Endothelial cell of umbilical vein (primary cell): ENCODE measurements around the gene FOXB1. TPM values are rescaled to one million over a fixed set of nuclear protein-coding genes. Genes with fewer than 3 reads are reported as not detected.

Source experiments
- BruUV-seq: library from RNA; stranded (reverse); fragments of 400-500 nt; replicated peaks from 2 replicates; lab custom pipeline; 2021; lab: Mats Ljungman, UMichigan
- CTCF ChIA-PET: fragments of 300-600, 350-600 bp; sonication (Branson Sonifier 250); formaldehyde crosslinking; loops from one replicate; lab custom pipeline; 2021; ENCODE audit warnings: antibody characterized with exemption, inconsistent platforms; lab: Charles Lee
- POLR2A ChIA-PET: fragments of 300-600, 350-600 bp; sonication (Branson Sonifier 250); formaldehyde crosslinking; loops from one replicate; lab custom pipeline; 2021; ENCODE audit warnings: antibody characterized with exemption, inconsistent platforms; lab: Charles Lee
- DNase-seq: peaks from one replicate; pipeline ENCODE4 v3.0.0-alpha.2; 2011; ENCODE audit warnings: low read depth, low spot score
- FAIRE-seq: peaks from 2 replicates; lab custom pipeline; 2011; peaks lifted over from hg19 to GRCh38; lab: Jason Lieb, UNC
- H2AFZ ChIP-seq: 2 replicates; pipeline ENCODE4 v1.6.0; 2012; ENCODE audit warnings: low read depth, low read length, control low read depth, inconsistent platforms
- H3K27ac ChIP-seq: 2 replicates; pipeline ENCODE4 v1.5.1; 2011; ENCODE audit warnings: low read depth, mild to moderate bottlenecking, control low read depth, low read length, moderate library complexity; ENCODE audit not compliant: insufficient read depth
- H3K27me3 ChIP-seq, 2 experiments: 2 replicates each; pipeline versions ENCODE4 v1.6.0 to v1.6.1; 2011; ENCODE audit warnings: low read length in 2 of 2, mixed read lengths in 1 of 2; ENCODE audit not compliant: control insufficient read depth in 2 of 2, insufficient read depth in 2 of 2
- H3K36me3 ChIP-seq, 2 experiments: 2 replicates in 1 of 2; 3 replicates in 1 of 2; pipeline ENCODE4 v1.5.1; 2011; ENCODE audit warnings: low read length in 2 of 2, mild to moderate bottlenecking in 1 of 2, moderate library complexity in 1 of 2; ENCODE audit not compliant: control insufficient read depth in 2 of 2, insufficient read depth in 2 of 2; ENCODE audit errors: extremely low read depth in 1 of 2
- H3K4me1 ChIP-seq: 3 replicates; pipeline ENCODE4 v1.5.1; 2011; ENCODE audit warnings: mild to moderate bottlenecking, low read length; ENCODE audit not compliant: control insufficient read depth, insufficient read depth; ENCODE audit errors: extremely low read depth
- H3K4me2 ChIP-seq: 2 replicates; pipeline ENCODE4 v1.6.1; 2011; ENCODE audit warnings: low read length, control low read depth, mixed read lengths; ENCODE audit not compliant: insufficient read depth
- H3K4me3 ChIP-seq, 3 experiments: fragments of 200-600 bp in 1 of 3; sonication (generic), shearing (Covaris generic) in 1 of 3; replicated peaks in 1 of 3; 2 replicates each; pipeline ENCODE4 v1.5.1; 2011 to 2016; ENCODE audit warnings: control low read depth in 3 of 3, low read length in 3 of 3, mild to moderate bottlenecking in 2 of 3, inconsistent platforms in 1 of 3, low read depth in 1 of 3, moderate library complexity in 1 of 3; ENCODE audit not compliant: insufficient read depth in 1 of 3
- H3K79me2 ChIP-seq: 2 replicates; pipeline ENCODE4 v1.6.0; 2012; ENCODE audit warnings: low read length, inconsistent platforms; ENCODE audit not compliant: control insufficient read depth, insufficient read depth
- H3K9ac ChIP-seq: replicated peaks from 2 replicates; pipeline ENCODE3; 2011; ENCODE audit warnings: low read length, control low read depth; ENCODE audit not compliant: insufficient read depth; ENCODE audit errors: extremely low read depth
- H3K9me1 ChIP-seq: replicated peaks from 3 replicates; pipeline ENCODE4 v1.6.0; 2011; ENCODE audit warnings: mild to moderate bottlenecking, low read length; ENCODE audit not compliant: control insufficient read depth, insufficient read depth; ENCODE audit errors: extremely low read depth
- H3K9me3 ChIP-seq: replicated peaks from 2 replicates; pipeline ENCODE4 v1.5.1; 2012; ENCODE audit warnings: low read length, inconsistent platforms; ENCODE audit not compliant: control insufficient read depth, insufficient read depth
- H4K20me1 ChIP-seq: replicated peaks from 2 replicates; pipeline ENCODE3; 2011; ENCODE audit warnings: mild to moderate bottlenecking, low read length; ENCODE audit not compliant: control insufficient read depth, insufficient read depth; ENCODE audit errors: extremely low read depth
- EZH2 ChIP-seq: IDR thresholded peaks from 2 replicates; pipeline ENCODE4 v1.6.1; 2012; ENCODE audit warnings: borderline replicate concordance, low read depth, mild to moderate bottlenecking, moderate library complexity, low read length, inconsistent platforms; ENCODE audit not compliant: severe bottlenecking
- FOS ChIP-seq: IDR thresholded peaks from 2 replicates; pipeline ENCODE4 v1.6.1; 2011; ENCODE audit warnings: mild to moderate bottlenecking, low read length, moderate library complexity, borderline replicate concordance; ENCODE audit not compliant: insufficient read depth
- GATA2 ChIP-seq: IDR thresholded peaks from 2 replicates; pipeline ENCODE4 v1.7.0; 2011; ENCODE audit warnings: low read depth, mild to moderate bottlenecking, moderate library complexity, mixed read lengths, low read length; ENCODE audit not compliant: insufficient read length, insufficient read depth
- JUN ChIP-seq: IDR thresholded peaks from 2 replicates; pipeline ENCODE4 v1.6.1; 2011; ENCODE audit warnings: borderline replicate concordance, low read depth; ENCODE audit not compliant: insufficient read length, insufficient read depth
- MYC ChIP-seq: IDR thresholded peaks from one replicate; pipeline ENCODE4 v1.6.1; 2011; ENCODE audit warnings: mild to moderate bottlenecking, low read depth, low read length
- POLR2A ChIP-seq: IDR thresholded peaks from 2 replicates; pipeline ENCODE4 v1.6.1; 2012; ENCODE audit warnings: low read depth, mild to moderate bottlenecking, control low read depth, low read length
- POLR2AphosphoS5 ChIP-seq: IDR thresholded peaks from 2 replicates; pipeline ENCODE4 v1.6.1; 2012; ENCODE audit warnings: low read depth, mild to moderate bottlenecking, control low read depth, low read length, moderate library complexity; ENCODE audit not compliant: insufficient read depth
- dilution Hi-C: fragments of 300-500 bp; cut with MboI; formaldehyde crosslinking; loops from one replicate; pipeline ENCODE4 v1.15.0; 2019; ENCODE audit warnings: low sequenced_read_pairs; ENCODE audit not compliant: extremely low pct_ligation_motif_present
- intact Hi-C: fragments of 100-400 bp; cut with micrococcal nuclease; formaldehyde crosslinking; loops from one replicate; pipeline ENCODE4 v1.10.0; 2022
- polyA plus RNA-seq, 4 experiments: library from polyadenylated mRNA; depleted of rRNA in 3 of 4; stranded (reverse) in 3 of 4; unstranded in 1 of 4; fragments of >200 nt; gene quantifications; 2 replicates each; pipeline versions ENCODE4 v1.2.1 to v1.2.3, GENCODE V29; 2011 to 2012; ENCODE audit warnings: missing spikeins in 1 of 4
- total RNA-seq: library from RNA; stranded (reverse); gene quantifications from 2 replicates; pipeline ENCODE4 v1.2.3, GENCODE V29; 2021
- TF ChIP-seq, protein P1 (sequence below): IDR thresholded peaks from 2 replicates; pipeline ENCODE4 v1.6.1; 2011; ENCODE audit not compliant: insufficient read depth, insufficient read length
- TF ChIP-seq, protein P2 (sequence below), 2 donors: IDR thresholded peaks; 1 replicate in 1 of 2; 2 replicates in 1 of 2; pipeline ENCODE4 v1.5.1; 2011; ENCODE audit warnings: low read length in 2 of 2, mild to moderate bottlenecking in 2 of 2, moderate library complexity in 2 of 2, control low read depth in 1 of 2, inconsistent platforms in 1 of 2, low read depth in 1 of 2; ENCODE audit not compliant: insufficient read depth in 1 of 2; ENCODE audit errors: extremely low read depth in 1 of 2

Gene FOXB1
- total and polyA plus RNA-seq, 2 donors (not counting 3 experiments of a cell fraction or from before 2014, with no cell fraction given): not detected

DNA sequence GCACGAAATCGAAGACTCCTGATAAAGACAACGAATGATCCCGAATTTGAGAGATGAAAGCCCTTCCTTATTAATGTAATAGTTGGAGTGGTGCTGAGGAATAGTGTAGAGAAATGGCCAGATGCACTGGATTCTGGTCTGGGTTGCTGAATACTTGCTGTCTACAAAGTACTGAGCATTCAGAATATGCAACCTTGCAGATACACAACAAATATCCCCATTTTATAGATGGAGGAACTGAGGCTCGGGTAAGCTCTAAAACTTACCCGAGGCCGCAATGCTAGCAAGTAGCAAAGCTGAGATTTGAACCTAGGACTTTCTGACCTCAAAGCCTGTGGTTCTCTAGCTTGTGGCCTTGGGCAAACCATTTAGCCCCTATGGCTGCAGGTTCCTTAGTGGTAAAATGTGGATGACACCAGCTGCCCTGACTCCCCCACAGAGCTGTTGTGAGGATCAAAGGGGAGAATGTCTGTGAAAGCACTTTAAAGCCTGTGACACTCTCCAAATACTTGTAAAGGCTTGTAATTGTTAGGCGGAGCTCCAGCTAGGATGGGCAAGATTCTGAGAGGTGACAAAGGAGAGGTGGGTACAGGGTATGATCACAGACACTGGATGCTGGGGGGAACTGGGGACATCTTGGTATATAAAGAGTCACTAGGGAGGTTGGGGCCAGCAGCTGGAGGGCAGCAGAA is 39.8 kb downstream of the FOXB1 start:
- FAIRE-seq (no peak), DNase-seq (no peak)
- no peaks in the 10 kb centered on the region for H3K9me1 ChIP-seq
- no peaks in the 10 kb centered on the region for H3K9me3 ChIP-seq
- H3K27ac ChIP-seq: no peak overlapping the region
- no peaks in the 10 kb centered on the region for H3K79me2 ChIP-seq
- intact Hi-C loops (no loop called here), dilution Hi-C loops (no loop called here)
- no peaks in the 10 kb centered on the region for H4K20me1 ChIP-seq
- ChIA-PET CTCF (interaction anchor here (0.9 to 1.1 kb wide), 2 partner anchors 10 to 71 kb away, joined by 3 read pairs; no protein-coding TSS in a partner anchor), POLR2A (no interaction called here)
- H3K4me3 ChIP-seq: no peak overlapping the region
- H2AFZ ChIP-seq: no peak overlapping the region
- no TSS peak for BruUV-seq
- TF ChIP-seq EZH2: no peak
- TF ChIP-seq, protein P1, sequence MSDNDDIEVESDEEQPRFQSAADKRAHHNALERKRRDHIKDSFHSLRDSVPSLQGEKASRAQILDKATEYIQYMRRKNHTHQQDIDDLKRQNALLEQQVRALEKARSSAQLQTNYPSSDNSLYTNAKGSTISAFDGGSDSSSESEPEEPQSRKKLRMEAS: no peak
- TF ChIP-seq, protein P2, sequence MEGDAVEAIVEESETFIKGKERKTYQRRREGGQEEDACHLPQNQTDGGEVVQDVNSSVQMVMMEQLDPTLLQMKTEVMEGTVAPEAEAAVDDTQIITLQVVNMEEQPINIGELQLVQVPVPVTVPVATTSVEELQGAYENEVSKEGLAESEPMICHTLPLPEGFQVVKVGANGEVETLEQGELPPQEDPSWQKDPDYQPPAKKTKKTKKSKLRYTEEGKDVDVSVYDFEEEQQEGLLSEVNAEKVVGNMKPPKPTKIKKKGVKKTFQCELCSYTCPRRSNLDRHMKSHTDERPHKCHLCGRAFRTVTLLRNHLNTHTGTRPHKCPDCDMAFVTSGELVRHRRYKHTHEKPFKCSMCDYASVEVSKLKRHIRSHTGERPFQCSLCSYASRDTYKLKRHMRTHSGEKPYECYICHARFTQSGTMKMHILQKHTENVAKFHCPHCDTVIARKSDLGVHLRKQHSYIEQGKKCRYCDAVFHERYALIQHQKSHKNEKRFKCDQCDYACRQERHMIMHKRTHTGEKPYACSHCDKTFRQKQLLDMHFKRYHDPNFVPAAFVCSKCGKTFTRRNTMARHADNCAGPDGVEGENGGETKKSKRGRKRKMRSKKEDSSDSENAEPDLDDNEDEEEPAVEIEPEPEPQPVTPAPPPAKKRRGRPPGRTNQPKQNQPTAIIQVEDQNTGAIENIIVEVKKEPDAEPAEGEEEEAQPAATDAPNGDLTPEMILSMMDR (IDR thresholded peaks at IDR 0.05; ENCODE audit: extremely low read depth in 1 of 2, insufficient read depth in 1 of 2, low read depth in 1 of 2, low read length in 2 of 2): no peak
- TF ChIP-seq JUN: no peak
- TF ChIP-seq POLR2A: no peak
- TF ChIP-seq FOS: no peak
- TF ChIP-seq MYC: no peak
- TF ChIP-seq GATA2: no peak
- no peak for TF ChIP-seq POLR2AphosphoS5
- H3K9ac ChIP-seq: no peak overlapping the region
- H3K27me3 ChIP-seq: peaks cover 2 to 14% of the 10 kb centered on the region in 2 experiments
- no peaks in the 10 kb centered on the region for H3K36me3 ChIP-seq
- H3K4me1 ChIP-seq: no peaks in the 10 kb centered on the region
- H3K4me2 ChIP-seq: no peak overlapping the region
